ENCODE results near the gene GTPBP6.

The GTPBP6 gene

DNA sequence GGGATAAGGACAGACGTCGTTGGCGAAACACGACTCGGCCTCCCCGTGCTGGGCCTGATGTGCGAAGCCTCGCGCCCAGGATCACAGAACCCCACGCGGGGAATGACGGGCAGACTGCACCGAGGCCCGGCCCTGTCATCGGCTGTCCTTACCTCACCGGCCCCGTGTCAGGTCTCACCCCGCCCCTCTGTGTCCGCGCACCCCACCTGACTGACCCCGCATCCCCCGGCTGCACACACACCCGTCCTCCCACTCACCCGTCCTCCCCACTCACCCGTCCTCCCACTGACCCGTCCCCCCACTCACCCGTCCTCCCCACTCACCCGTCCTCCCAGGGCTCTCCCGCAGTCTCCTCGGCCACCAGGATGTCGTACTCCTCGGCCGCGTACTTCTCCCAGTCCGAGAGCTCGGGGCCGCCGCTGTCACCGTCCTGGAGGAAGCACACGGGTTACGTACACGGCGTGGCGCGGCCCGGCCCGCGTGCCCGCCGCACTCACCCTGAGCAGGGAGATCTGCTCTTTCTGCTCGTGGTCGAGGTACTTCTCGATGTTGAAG is 19.8 kb upstream of the GTPBP6 start:
- in situ Hi-C loops (cut with HindIII; ENCODE audit: low pct_unique_long_range_greater_than_20kb, low sequenced_read_pairs) = no loop called here
- TF ChIP-seq JUND (IDR thresholded peaks at IDR 0.05; ENCODE audit: low read depth) = no peak
- DNase-seq (ENCODE audit: low read depth in 1 of 2, low spot score in 1 of 2) = no peak

- TF ChIP-seq JUND (IDR thresholded peaks at IDR 0.05; ENCODE audit: low read depth) = no peak
- in situ Hi-C loops (cut with HindIII; ENCODE audit: low pct_unique_long_range_greater_than_20kb, low sequenced_read_pairs) = no loop called here
- DNase-seq (ENCODE audit: low read depth in 1 of 2, low spot score in 1 of 2) = no peak
Observed at GRCh38 chrX:337331-337831, 18.8 kb upstream of the GTPBP6 start.

DNA sequence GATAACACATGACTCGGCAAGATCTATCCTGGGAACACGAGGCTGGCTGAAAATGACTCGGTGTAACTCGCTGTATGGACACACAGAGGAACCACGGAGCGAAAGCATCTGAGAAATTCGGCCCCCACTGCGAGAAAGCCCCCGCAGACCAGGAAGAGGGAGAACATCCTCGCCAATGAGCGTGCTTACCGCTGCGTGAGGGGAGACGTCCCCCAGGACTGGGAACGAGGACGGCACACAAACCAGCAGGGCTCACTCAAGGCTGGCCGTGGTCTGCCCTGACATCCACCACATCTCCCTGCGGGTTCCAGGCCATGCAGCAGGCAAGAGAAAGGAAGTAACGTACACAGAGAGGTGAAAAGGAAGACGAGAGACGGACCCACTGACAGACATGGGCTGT is 17.6 kb upstream of the GTPBP6 start:
- no peak for DNase-seq (ENCODE audit: low read depth in 1 of 2, low spot score in 1 of 2)
- no peak for TF ChIP-seq JUND (IDR thresholded peaks at IDR 0.05; ENCODE audit: low read depth)
- in situ Hi-C loops (cut with HindIII; ENCODE audit: low pct_unique_long_range_greater_than_20kb, low sequenced_read_pairs) = no loop called here

DNA sequence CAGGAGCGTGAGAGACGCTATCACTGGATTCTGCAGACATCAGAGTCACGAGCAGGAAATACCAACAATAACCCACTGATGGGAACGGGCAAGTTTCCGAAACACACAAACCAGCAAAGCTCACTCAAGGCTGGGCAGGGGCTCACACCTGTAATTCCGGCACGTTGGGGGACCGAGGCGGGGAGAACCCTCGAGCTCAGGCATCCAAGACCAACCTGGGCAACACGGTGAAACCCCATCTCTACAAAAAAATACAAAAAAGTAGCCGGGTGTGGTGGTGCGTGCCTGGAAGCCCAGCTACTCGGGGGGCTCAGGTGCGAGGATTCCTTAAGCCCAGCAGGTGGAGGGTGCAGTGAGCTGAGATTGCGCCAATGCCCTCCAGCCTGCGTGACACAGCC is 17.2 kb upstream of the GTPBP6 start:
- in situ Hi-C loops (cut with HindIII; ENCODE audit: low pct_unique_long_range_greater_than_20kb, low sequenced_read_pairs) = no loop called here
- no peak for DNase-seq (ENCODE audit: low read depth in 1 of 2, low spot score in 1 of 2)
- no peak for TF ChIP-seq JUND (IDR thresholded peaks at IDR 0.05; ENCODE audit: low read depth)

DNA sequence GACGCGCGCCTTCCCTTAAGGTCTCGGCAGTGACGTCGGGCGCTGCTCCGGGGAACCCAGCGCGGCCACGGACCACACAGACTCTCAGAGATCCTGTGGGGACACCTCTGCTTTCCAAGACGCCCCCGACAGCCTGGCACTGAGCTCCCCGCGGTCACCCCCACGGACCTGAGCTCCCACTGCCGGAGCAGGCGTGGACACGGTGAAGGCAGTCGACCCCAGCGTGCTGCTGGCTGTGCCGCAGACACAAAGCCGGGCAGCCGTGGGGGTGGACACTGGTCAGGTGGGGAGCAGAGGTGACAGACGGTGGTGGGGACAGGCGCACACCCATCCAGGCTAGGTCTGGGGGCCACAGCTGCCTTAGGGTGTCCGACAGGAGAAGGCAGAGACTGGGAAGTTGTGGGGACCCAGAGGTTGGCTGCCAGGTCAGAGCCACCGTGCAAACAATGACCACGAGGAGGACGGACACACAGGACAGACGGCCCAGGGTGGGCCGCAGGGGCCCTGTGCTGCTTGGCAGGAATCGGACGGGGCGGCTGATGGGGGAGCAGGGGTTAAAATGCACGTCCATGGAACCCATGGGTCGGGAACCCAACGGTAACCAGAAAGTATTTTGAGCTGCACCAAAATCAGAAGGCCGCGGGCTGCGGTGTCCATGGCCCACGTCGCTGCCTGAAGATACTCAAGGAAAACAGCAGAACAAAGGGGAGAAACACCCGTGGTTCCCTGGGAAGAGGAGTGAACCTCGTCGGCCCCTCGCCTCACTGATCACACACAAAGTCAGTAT is 16.6 kb upstream of the GTPBP6 start:
- in situ Hi-C loops (cut with HindIII; ENCODE audit: low pct_unique_long_range_greater_than_20kb, low sequenced_read_pairs) = no loop called here
- no peak for TF ChIP-seq JUND (IDR thresholded peaks at IDR 0.05; ENCODE audit: low read depth)
- no peak for DNase-seq (ENCODE audit: low read depth in 1 of 2, low spot score in 1 of 2)

GRCh38 chrX:334331-334891 is 15.8 kb upstream of the GTPBP6 start:
- DNase-seq (ENCODE audit: low read depth in 1 of 2, low spot score in 1 of 2) = no peak
- in situ Hi-C loops (cut with HindIII; ENCODE audit: low pct_unique_long_range_greater_than_20kb, low sequenced_read_pairs) = no loop called here
- no peak for TF ChIP-seq JUND (IDR thresholded peaks at IDR 0.05; ENCODE audit: low read depth)

- DNase-seq (ENCODE audit: low read depth in 1 of 2, low spot score in 1 of 2) = no peak
- in situ Hi-C loops (cut with HindIII; ENCODE audit: low pct_unique_long_range_greater_than_20kb, low sequenced_read_pairs) = no loop called here
- no peak for TF ChIP-seq JUND (IDR thresholded peaks at IDR 0.05; ENCODE audit: low read depth)
Observed at GRCh38 chrX:333611-334311, 15.2 kb upstream of the GTPBP6 start.

DNA sequence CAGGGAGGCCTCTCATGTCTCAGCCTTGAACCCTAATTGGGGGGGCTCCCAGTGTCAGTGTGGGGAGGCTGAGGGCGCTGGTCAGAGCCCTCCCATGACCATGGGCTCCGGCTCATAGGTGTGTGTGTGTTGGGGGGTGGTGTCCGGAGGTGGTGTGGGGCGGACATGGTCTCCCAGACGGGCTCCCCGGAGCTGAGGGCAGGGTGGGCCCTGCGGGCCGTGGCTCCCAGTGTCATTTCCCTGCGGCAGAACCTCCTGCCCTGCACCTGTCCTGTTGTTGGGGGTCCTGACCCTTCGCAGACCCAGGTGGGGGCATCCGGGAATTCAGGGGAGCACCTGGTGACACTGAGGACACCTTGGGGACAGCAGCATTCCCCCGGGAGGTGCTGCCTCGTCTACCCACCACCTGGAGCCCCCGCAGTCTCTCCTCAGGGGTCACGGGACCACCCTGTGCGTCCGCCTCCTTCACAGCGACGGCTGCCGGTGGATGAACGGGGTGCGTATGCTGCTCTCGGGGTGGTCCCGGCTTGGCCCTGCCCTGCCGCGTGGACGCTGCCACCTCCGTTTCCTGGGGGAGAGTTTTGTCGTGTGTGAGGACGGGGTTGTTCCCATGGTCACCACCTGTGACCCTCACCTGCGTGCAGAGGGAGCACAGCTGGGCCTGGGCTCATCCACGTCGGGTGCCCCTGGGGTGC is 14.5 kb upstream of the GTPBP6 start:
- no peak for TF ChIP-seq JUND (IDR thresholded peaks at IDR 0.05; ENCODE audit: low read depth)
- no peak for DNase-seq (ENCODE audit: low read depth in 1 of 2, low spot score in 1 of 2)
- in situ Hi-C loops (cut with HindIII; ENCODE audit: low pct_unique_long_range_greater_than_20kb, low sequenced_read_pairs) = no loop called here

- no peak for DNase-seq (ENCODE audit: low read depth in 1 of 2, low spot score in 1 of 2)
- in situ Hi-C loops (cut with HindIII; ENCODE audit: low pct_unique_long_range_greater_than_20kb, low sequenced_read_pairs) = no loop called here
- no peak for TF ChIP-seq JUND (IDR thresholded peaks at IDR 0.05; ENCODE audit: low read depth)
Observed at GRCh38 chrX:332496-332860, 13.9 kb upstream of the GTPBP6 start.

DNA sequence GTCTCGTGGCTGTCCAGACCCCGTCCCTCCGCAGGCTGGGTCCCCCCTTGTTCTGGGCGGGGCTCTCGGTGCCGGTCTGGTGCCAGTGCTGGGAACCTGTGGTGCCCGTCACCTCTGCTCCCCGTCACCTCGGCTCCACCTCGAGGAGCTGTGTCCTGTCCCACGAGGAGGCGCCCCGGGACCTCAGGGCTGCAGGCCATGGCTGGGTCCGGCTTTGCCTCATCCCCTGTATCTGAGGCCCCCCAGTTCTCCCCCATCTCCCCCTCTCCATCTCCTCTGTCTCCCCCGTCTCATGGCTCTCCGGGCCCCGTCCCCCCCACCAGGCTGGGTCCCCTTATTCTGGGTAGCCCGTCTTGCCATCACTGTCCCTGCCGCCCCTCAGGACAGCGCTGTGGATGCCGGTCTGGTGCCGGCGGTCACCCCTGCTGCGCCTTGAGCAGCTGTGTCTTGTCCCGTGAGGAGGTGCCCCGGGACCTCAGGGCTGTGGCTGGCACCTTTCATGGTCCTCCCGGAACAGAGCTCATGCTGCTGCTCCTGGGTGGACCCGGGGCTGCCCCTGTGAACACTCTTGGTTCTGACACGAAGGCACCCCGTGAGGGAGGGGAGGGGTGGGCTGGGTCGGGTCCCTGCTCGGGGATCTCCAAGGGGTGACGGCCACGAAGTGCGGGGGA is 13.4 kb upstream of the GTPBP6 start:
- in situ Hi-C loops (cut with HindIII; ENCODE audit: low pct_unique_long_range_greater_than_20kb, low sequenced_read_pairs) = no loop called here
- no peak for TF ChIP-seq JUND (IDR thresholded peaks at IDR 0.05; ENCODE audit: low read depth)
- DNase-seq (ENCODE audit: low read depth in 1 of 2, low spot score in 1 of 2) = no peak

DNA sequence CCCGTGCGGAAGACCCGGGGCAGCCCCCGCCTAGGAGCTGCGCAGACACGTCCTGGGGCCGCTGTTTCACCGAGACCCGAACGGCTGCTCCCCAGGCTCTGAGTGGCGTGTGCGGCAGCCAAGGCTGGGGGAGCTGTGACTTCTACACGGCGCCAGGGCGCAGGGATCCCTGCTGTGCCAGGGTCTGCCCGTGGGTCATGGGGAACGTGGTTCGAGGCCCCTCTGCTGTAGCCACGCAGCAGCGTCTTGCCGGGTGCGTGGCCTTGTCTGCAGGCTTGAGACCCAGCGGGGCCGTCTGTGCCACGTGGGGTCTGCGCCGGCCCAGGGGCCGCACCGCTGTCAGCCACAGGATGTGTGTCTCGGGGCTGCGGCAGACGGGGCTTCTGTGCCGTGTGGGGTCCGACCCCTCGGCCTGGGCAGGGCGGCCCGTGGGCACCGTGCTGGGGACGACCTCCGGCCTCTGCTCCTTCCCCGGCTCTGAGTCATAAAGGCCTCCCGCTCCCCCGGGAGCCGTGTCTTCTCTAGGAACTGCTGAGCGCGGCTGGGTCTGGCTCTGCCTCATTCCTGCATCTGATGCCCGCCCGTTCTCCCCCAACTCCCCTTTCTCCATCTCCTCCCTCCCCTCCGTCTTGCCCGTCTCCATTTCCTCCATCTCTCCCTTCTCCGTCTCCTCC is 12.7 kb upstream of the GTPBP6 start:
- in situ Hi-C loops (cut with HindIII; ENCODE audit: low pct_unique_long_range_greater_than_20kb, low sequenced_read_pairs) = no loop called here
- DNase-seq (ENCODE audit: low read depth in 1 of 2, low spot score in 1 of 2) = no peak
- TF ChIP-seq JUND (IDR thresholded peaks at IDR 0.05; ENCODE audit: low read depth) = no peak

All from T47D (cell line).